GM18873 (cell line): Measurements from ENCODE around the gene CEP20.

ENCODE experiments used
- ATAC-seq: cut with Tn5 transposase; IDR thresholded peaks from one replicate; pipeline ENCODE4 v1.9.1; 2021; ENCODE audit warnings: mild to moderate bottlenecking, moderate library complexity, moderate number of reproducible peaks; ENCODE audit not compliant: unreplicated experiment, low FRiP score

The CEP20 gene

GRCh38 chr16:15836074-15836473 lies 52.3 kb downstream of the CEP20 start:
- ATAC-seq: no peak

GRCh38 chr16:15835136-15835878 lies 53.1 kb downstream of the CEP20 start:
- no peak for ATAC-seq

- no peak for ATAC-seq
These were observed 53.9 kb downstream of the CEP20 start for GRCh38 chr16:15834502-15834901.

GRCh38 chr16:15833541-15833940 lies 54.9 kb downstream of the CEP20 start:
- ATAC-seq: no peak

- no peak for ATAC-seq
These were observed 56.2 kb downstream of the CEP20 start for GRCh38 chr16:15832241-15832640.

GRCh38 chr16:15830832-15831451 lies 57.5 kb downstream of the CEP20 start:
- no peak for ATAC-seq

GRCh38 chr16:15829460-15829859 lies 58.9 kb downstream of the CEP20 start:
- ATAC-seq: no peak

- no peak for ATAC-seq
These were observed 60.6 kb downstream of the CEP20 start for GRCh38 chr16:15827709-15828343.

- ATAC-seq: no peak
These were observed 61.1 kb downstream of the CEP20 start for GRCh38 chr16:15827299-15827698.

GRCh38 chr16:15825750-15826305 lies 62.6 kb downstream of the CEP20 start:
- no peak for ATAC-seq

GRCh38 chr16:15822957-15823356 lies 65.4 kb downstream of the CEP20 start:
- no peak for ATAC-seq

- no peak for ATAC-seq
These were observed 67.6 kb downstream of the CEP20 start for GRCh38 chr16:15820837-15821236.

GRCh38 chr16:15819046-15819445 lies 69.4 kb downstream of the CEP20 start:
- ATAC-seq: no peak

GRCh38 chr16:15817446-15817845 lies 71.0 kb downstream of the CEP20 start:
- no peak for ATAC-seq

- no peak for ATAC-seq
These were observed 72.2 kb downstream of the CEP20 start for GRCh38 chr16:15816228-15816627.
